Ecto neural progenitor cell (in vitro differentiated cells): ENCODE data around the gene TSPAN33.
"Not testable (repeated sequence)": the region's sequence is repeated elsewhere in the genome, so short reads cannot be mapped to it uniquely, and the experiment has no call there.

Source experiments
- DNase-seq: peaks from one replicate; pipeline ENCODE4 v3.0.0-alpha.2; 2018; ENCODE audit warnings: low spot score

The TSPAN33 gene

GRCh38 chr7:129144095-129144833, at the start of gene TSPAN33:
TSPAN33 (plus strand) TSS chr7:129144707; CDS start chr7:129144981, 274 bp downstream.
- DNase-seq: peak; percentile 94

- no peak for DNase-seq
These were observed 49.2 kb upstream of the TSPAN33 start for GRCh38 chr7:129095258-129095657.

- DNase-seq: no peak
These were observed 46.0 kb upstream of the TSPAN33 start for GRCh38 chr7:129098409-129099084.

GRCh38 chr7:129100827-129101166, 43.7 kb upstream of the TSPAN33 start:
- DNase-seq: no peak

- no peak for DNase-seq
These were observed 42.8 kb upstream of the TSPAN33 start for GRCh38 chr7:129101746-129102145.

GRCh38 chr7:129103561-129104324, 40.8 kb upstream of the TSPAN33 start:
- DNase-seq: no peak

GRCh38 chr7:129108581-129108980, 35.9 kb upstream of the TSPAN33 start:
- DNase-seq: no peak

- DNase-seq: no peak
These were observed 34.1 kb upstream of the TSPAN33 start for GRCh38 chr7:129110258-129110981.

GRCh38 chr7:129110982-129111376, 33.5 kb upstream of the TSPAN33 start:
- DNase-seq: no peak

GRCh38 chr7:129115676-129116075, 28.8 kb upstream of the TSPAN33 start:
- DNase-seq: no peak

- DNase-seq: no peak
These were observed 26.3 kb upstream of the TSPAN33 start for GRCh38 chr7:129118182-129118581.

- DNase-seq: no peak
These were observed 25.5 kb upstream of the TSPAN33 start for GRCh38 chr7:129118976-129119375.

- not testable (repeated sequence) for DNase-seq
These were observed 22.9 kb upstream of the TSPAN33 start for GRCh38 chr7:129121501-129122077.

- no peak for DNase-seq
These were observed 22.3 kb upstream of the TSPAN33 start for GRCh38 chr7:129122078-129122750.

GRCh38 chr7:129122751-129123509, 21.6 kb upstream of the TSPAN33 start:
- DNase-seq: no peak

GRCh38 chr7:129123510-129123857, 21.0 kb upstream of the TSPAN33 start:
- no peak for DNase-seq

- no peak for DNase-seq
These were observed 18.2 kb upstream of the TSPAN33 start for GRCh38 chr7:129126314-129126713.

GRCh38 chr7:129127154-129127553, 17.4 kb upstream of the TSPAN33 start:
- DNase-seq: no peak

GRCh38 chr7:129127601-129128000, 16.9 kb upstream of the TSPAN33 start:
- no peak for DNase-seq

- DNase-seq: no peak
These were observed 10.0 kb upstream of the TSPAN33 start for GRCh38 chr7:129134356-129134987.
